ENCODE data around the gene CCDC83. TPM values are rescaled to one million over a fixed set of nuclear protein-coding genes. Genes with fewer than 3 reads are reported as not detected.

Gene CCDC83
- total RNA-seq, 1 donor from 2014 or later, result not detected

DNA sequence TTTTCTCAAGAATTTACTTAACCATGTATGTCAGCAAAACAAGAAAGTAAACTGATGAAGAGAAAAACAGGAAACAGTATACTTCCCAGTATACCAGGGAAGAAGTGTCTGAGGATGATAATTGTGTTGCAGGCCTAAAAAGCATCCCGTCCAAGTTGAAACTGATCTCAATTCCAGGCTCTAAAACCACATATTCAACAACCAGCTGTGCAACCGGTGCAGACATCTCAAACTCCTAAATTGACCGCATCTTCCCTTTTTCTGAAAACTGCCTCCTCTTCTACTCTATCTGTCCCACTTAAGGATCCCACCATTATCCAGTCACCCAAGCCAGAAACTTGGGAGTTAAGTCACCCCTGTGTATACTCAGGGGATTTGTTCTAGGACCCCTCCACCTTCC is 47.2 kb downstream of the CCDC83 start:
- DNase-seq, result no peak
- Histone ChIP-seq H3K9me3 (replicated peaks) (no peaks in the 10 kb centered on the region), H3K27me3 (ENCODE audit: low read depth) (no peaks in the 10 kb centered on the region), H3K4me1 (no peaks in the 10 kb centered on the region), H3K4me3 (no peak overlapping the region), H3K27ac (replicated peaks) (no peak overlapping the region), H3K36me3 (no peaks in the 10 kb centered on the region)
- TF ChIP-seq CTCF (IDR thresholded peaks at IDR 0.05; ENCODE audit: borderline replicate concordance), result no peak
- intact Hi-C loops (cut with micrococcal nuclease), result no loop called here

DNA sequence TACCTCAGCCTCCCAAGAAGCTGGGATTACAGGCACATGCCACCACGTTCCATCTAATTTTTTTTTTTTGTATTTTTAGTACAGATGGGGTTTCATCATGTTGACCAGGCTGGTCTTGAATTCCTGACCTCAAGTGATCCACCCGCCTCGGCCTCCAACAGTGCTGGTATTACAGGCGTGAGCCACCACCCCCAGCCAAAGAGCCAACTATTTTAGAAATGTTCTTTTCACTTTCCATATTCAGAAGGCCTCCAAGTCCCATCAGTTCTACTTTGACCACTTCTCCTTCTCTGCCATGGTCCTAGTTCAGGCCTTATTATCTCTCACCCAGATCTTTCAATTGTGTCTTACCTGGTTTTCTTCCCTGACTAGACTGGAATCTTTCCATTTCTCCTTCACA is 48.2 kb downstream of the CCDC83 start:
- DNase-seq, result no peak
- no peaks in the 10 kb centered on the region for H3K27me3 ChIP-seq (ENCODE audit: low read depth)
- no peaks in the 10 kb centered on the region for H3K9me3 ChIP-seq (replicated peaks)
- H3K27ac ChIP-seq (replicated peaks), result no peak overlapping the region
- no peak overlapping the region for H3K4me3 ChIP-seq
- H3K4me1 ChIP-seq, result no peaks in the 10 kb centered on the region
- TF ChIP-seq CTCF (IDR thresholded peaks at IDR 0.05; ENCODE audit: borderline replicate concordance), result no peak
- intact Hi-C loops (cut with micrococcal nuclease), result no loop called here
- H3K36me3 ChIP-seq, result no peaks in the 10 kb centered on the region

- no peaks in the 10 kb centered on the region for H3K9me3 ChIP-seq (replicated peaks)
- H3K36me3 ChIP-seq, result no peaks in the 10 kb centered on the region
- DNase-seq, result no peak
- TF ChIP-seq CTCF (IDR thresholded peaks at IDR 0.05; ENCODE audit: borderline replicate concordance), result no peak
- no peaks in the 10 kb centered on the region for H3K4me1 ChIP-seq
- H3K27ac ChIP-seq (replicated peaks), result no peak overlapping the region
- intact Hi-C loops (cut with micrococcal nuclease), result no loop called here
- no peaks in the 10 kb centered on the region for H3K27me3 ChIP-seq (ENCODE audit: low read depth)
- no peak overlapping the region for H3K4me3 ChIP-seq
These were observed 48.6 kb downstream of the CCDC83 start for GRCh38 chr11:85903811-85904210.

- no peaks in the 10 kb centered on the region for H3K4me1 ChIP-seq
- H3K27me3 ChIP-seq (ENCODE audit: low read depth), result peaks cover 10% of the 10 kb centered on the region
- DNase-seq, result no peak
- H3K9me3 ChIP-seq (replicated peaks), result peaks cover 8% of the 10 kb centered on the region
- H3K27ac ChIP-seq (replicated peaks), result no peak overlapping the region
- H3K4me3 ChIP-seq, result no peak overlapping the region
- no peak for TF ChIP-seq CTCF (IDR thresholded peaks at IDR 0.05; ENCODE audit: borderline replicate concordance)
- no peaks in the 10 kb centered on the region for H3K36me3 ChIP-seq
- intact Hi-C loops (cut with micrococcal nuclease), result no loop called here
These were observed 57.2 kb downstream of the CCDC83 start for GRCh38 chr11:85912414-85912813.

DNA sequence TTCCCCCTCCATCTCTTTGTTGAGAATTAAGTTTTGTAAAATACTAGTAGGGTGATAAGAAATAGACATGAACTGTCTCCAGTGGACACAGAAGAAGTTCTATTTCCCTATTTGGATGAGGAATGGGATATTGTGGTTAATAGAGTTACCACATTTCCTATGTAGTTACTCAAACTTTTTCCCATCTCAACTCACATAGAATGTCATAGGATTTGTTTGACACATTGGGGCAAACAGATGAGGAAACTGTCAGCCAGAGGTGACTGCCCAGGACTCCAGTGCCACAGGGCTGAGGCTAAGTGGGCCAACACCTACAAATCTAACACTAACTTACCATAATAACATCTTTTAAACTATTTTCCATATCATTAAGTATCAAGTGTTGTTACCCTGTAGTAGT is 58.3 kb downstream of the CCDC83 start:
- DNase-seq, result no peak
- Histone ChIP-seq H3K9me3 (replicated peaks) (peaks cover 8% of the 10 kb centered on the region), H3K4me1 (no peaks in the 10 kb centered on the region), H3K4me3 (no peak overlapping the region), H3K36me3 (no peaks in the 10 kb centered on the region), H3K27ac (replicated peaks) (no peak overlapping the region), H3K27me3 (ENCODE audit: low read depth) (peaks cover 10% of the 10 kb centered on the region)
- intact Hi-C loops (cut with micrococcal nuclease), result no loop called here
- TF ChIP-seq CTCF (IDR thresholded peaks at IDR 0.05; ENCODE audit: borderline replicate concordance), result no peak

- H3K36me3 ChIP-seq, result no peaks in the 10 kb centered on the region
- DNase-seq, result no peak
- no peak for TF ChIP-seq CTCF (IDR thresholded peaks at IDR 0.05; ENCODE audit: borderline replicate concordance)
- intact Hi-C loops (cut with micrococcal nuclease), result no loop called here
- no peak overlapping the region for H3K27ac ChIP-seq (replicated peaks)
- H3K4me1 ChIP-seq, result no peaks in the 10 kb centered on the region
- peaks cover 10% of the 10 kb centered on the region for H3K27me3 ChIP-seq (ENCODE audit: low read depth)
- no peak overlapping the region for H3K4me3 ChIP-seq
- peaks cover 8% of the 10 kb centered on the region for H3K9me3 ChIP-seq (replicated peaks)
These were observed 59.2 kb downstream of the CCDC83 start for GRCh38 chr11:85914425-85914824.
